ENCODE measurements around the gene KANSL1L.

The KANSL1L gene

GRCh38 chr2:210054696-210055095 lies 116.5 kb downstream of the KANSL1L start:
- no peak for DNase-seq

GRCh38 chr2:210050885-210051284 lies 120.3 kb downstream of the KANSL1L start:
- no peak for DNase-seq

- no peak for DNase-seq
Measured at GRCh38 chr2:210049831-210050230, 121.4 kb downstream of the KANSL1L start.

GRCh38 chr2:210046851-210047500 lies 124.2 kb downstream of the KANSL1L start:
- DNase-seq, result no peak

DNA sequence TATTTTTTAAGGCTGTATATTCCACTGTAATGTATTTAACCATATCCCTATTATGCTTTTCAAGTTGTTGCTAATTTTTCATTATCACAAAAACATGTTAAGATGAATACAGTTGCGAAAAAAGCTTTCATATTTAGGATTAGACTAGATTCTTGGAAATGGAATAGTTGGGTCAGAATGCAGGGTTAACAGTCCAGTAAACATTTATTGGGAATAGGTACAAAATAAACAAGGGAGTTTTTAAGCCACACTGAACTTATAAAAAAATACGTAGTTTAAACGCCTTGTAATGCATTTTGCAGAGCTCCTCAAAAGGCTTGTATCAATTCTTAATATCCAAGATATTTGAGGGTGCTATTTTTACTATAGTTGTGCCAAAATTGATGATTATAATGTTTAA lies 133.1 kb downstream of the KANSL1L start:
- DNase-seq, result no peak

DNA sequence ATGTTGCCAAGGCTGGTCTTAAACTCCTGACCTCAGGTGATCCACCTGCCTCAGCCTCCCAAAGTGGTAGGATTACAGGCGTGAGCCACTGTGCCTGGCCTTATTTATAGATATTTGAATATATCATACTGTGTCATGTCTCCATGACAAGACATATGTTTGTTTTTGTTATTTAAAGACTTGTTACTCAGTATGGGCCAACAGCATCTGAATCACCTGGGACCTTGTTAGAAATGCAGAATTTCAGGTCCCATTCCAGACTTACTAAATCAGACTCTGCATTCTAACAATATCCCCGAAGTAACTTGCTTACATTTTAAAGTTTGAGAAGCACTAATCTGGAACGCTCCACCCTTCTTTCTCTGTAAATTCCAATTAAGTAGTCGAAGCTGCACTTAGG lies 135.5 kb downstream of the KANSL1L start:
- no peak for DNase-seq

- no peak for DNase-seq
Measured at GRCh38 chr2:210034087-210034683, 137.0 kb downstream of the KANSL1L start.

DNA sequence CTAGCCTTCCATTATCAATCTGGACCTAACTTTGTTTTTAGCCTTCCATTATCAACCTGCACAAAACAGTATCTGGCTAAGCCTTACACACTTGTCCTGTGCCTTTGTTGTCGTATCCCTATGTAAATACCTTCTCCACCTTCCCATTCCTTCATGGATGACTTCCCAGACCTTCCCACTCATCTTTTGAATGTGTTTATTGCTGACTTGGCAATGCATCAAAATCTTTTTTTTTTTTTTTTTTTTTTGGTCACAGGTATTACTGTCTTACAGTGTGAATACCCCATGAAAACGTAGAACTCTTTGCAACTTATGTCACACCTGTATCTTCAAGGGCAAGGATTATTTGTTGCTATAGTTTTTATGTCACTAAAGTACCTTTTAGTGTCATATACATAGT lies 143.0 kb downstream of the KANSL1L start:
- DNase-seq, result no peak

DNA sequence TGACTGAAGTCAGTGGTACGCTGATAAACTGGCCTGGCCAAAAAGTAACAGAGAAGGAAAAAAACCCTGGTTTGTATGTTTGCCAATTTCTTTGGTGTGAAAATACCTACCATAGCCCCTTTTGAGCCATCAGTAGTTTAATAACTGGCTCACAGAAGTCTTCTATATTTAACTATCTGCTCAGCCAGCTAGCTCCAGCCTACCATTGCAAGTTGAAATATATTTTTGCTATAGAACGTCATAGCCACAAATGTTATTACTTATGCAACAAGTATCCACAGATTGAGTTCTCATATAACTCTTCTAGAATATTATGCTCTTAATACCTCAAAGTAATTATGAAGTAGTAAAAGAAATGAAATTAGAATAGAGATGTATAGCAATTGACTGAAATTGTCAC lies 143.6 kb downstream of the KANSL1L start:
- DNase-seq, result no peak

- DNase-seq, result no peak
Measured at GRCh38 chr2:210022824-210023223, 148.4 kb downstream of the KANSL1L start.

GRCh38 chr2:210020138-210020537 lies 151.1 kb downstream of the KANSL1L start:
- no peak for DNase-seq

DNA sequence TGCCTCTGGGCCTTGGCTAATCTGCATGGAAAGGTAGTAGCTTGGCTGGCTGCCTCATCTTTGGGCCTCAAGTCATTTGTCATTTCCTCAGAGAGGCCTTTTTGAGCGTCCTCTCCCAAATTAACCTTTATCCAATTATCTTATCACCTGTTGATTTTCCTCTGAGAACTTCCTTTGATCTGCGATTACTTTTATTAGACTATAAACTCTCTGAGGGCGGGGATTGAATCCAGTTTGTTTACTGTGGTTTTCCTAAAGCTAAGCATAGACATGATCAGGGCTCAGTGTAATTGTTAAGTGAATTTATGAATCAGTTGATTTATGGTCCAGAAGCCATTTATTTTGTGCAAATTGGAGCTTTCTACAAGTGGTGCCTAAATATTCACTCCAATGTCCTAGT lies 161.3 kb downstream of the KANSL1L start:
- no peak for DNase-seq

DNA sequence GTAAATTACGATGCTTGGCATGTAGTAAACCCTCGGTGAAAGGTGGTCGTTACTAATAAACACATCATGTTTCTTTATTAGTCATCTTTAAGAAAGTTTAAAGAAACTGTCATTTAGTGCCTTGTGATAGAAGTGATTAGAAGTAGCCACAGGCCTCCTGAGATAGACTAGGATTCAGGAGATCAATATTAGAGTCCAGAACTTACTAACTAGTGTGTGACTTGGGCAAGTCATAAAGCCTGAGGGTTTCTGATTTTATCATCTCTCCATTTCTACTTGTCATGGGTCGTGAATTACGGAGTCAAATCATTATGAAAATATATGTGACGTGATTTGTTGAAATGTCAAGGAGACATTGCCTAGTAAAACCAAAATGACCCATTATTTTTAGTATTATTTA lies 162.1 kb downstream of the KANSL1L start:
- DNase-seq, result no peak

GRCh38 chr2:210007895-210008294 lies 163.3 kb downstream of the KANSL1L start:
- no peak for DNase-seq

- DNase-seq, result no peak
Measured at GRCh38 chr2:210004881-210005280, 166.3 kb downstream of the KANSL1L start.

DNA sequence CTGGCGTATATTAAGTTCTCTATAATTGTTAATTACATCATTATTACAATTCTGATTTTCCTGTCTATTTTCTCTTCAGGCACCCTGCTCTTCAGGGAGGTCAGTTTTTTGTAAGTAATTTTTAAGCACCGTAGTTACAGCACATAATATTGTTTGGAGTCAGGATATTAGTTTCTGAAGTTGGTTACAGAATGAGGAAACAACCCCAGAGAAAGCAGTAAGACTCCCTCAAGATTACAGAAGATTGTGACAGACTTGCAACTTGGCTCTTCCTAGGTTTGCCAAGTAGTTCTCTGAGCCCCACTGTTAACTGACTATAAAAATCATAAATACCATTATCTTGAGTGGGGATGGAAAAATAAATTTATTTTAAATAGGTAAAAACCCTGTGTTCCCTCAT lies 167.8 kb downstream of the KANSL1L start:
- peak; percentile 58 for DNase-seq

GRCh38 chr2:210002158-210003157 lies 168.8 kb downstream of the KANSL1L start, which contains the start of gene RPE:
Gene RPE, plus strand, starts transcription at chr2:210002638. Its CDS starts 24 bp downstream, at chr2:210002662.
- peak; percentile 98 for DNase-seq

DNA sequence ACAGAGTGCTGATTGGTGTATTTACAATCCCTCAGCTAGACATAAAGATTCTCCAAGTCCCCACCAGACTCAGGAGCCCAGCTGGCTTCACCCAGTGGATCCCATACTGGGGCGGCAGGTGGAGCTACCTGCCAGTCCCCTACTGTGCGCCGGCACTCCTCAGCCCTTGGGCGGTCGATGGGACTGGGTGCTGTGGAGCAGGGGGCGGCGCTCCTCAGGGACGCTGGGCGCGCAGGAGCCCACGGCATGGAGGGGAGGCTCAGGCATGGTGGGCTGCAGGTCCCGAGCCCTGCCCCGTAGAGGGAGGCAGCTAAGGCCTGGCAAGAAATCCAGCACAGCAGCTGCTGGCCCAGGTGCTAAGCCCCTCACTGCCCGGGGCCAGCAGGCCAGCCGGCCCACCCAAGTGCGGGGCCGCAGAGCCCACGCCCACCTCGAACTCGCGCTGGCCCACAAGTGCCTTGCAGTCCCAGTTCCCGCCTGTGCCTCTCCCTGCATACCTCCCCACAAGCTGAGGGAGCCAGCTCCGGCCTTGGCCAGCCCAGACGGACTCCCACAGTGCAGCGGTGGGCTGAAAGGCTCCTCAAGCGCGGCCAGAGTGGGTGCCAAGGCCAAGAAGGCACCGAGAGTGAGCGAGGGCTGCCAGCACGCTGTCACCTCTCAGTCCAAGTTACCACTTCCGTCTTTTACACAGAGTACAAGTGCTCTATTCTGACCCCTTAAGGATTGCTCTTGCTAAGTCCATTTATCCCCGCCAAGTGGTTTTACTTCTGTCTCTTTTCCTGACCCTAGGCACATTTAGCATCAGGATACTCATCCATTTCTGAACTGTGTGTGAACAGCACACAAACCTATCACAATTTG lies 170.5 kb downstream of the KANSL1L start:
- no peak for DNase-seq

DNA sequence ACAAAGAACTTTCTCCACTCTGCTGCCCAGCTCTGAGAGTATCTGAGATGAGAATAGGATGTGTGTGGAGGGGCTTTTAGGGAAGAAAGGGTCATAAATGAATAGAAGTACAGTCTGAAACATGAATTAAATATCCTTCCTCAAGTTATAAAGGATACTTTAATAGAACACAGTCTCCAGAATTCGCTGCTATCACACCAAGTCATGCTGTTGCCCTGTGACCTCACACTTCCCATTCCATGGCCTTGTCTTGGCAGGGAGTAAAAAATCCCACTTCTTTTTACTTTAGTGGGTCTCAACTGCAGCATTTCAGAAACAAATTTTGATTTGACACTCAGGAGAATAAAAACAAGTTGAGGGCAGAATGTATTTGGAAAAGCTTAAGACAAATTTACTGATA lies 172.6 kb downstream of the KANSL1L start:
- no peak for DNase-seq

DNA sequence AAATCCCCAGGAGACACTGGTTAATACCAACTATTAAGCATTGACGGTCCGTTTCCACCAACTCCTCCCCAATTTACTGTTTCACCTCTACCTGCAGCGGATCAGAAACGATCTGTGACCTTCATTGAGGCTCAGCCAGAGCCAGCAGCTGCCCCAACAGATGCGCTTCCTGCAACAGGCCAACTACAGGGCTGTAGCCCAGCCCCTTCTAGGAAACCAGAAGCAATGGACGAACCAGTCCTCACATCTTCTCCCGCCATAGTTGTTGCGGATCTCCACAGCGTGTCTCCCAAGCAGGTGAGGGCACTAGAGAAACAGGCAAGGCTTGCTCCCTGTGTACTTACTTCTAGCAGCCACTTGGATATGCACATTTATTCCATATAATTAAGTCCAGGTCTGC lies 177.2 kb downstream of the KANSL1L start:
- no peak for DNase-seq

- no peak for DNase-seq
Measured at GRCh38 chr2:209990838-209991237, 180.4 kb downstream of the KANSL1L start.

- peak; percentile 81 for DNase-seq
Measured at GRCh38 chr2:209988010-209988409, 183.2 kb downstream of the KANSL1L start.

- no peak for DNase-seq
Measured at GRCh38 chr2:209986415-209986814, 184.8 kb downstream of the KANSL1L start.

All from hematopoietic multipotent progenitor cell treated with erythropoietin and hydrocortisone succinate and interleukin-3 and kit ligand, for 6 days (in vitro differentiated cells).